GM23338 (cell line): ENCODE measurements around the gene KIAA1549. TPM values are rescaled to one million over a fixed set of nuclear protein-coding genes. Genes with fewer than 3 reads are reported as not detected.

Source experiments
- ATAC-seq: fragments of 200-7000 bp; cut with Tn5 transposase; 3 replicates; pipeline ENCODE4 v1.9.1; 2020
- DNase-seq: peaks from one replicate; pipeline ENCODE4 v3.0.0-alpha.2; 2015; ENCODE audit warnings: low spot score
- H2AFZ ChIP-seq: fragments of 200-600 bp; sonication (generic); 2 replicates; pipeline ENCODE4 v1.8.0; 2016; ENCODE audit warnings: antibody characterized with exemption, mild to moderate bottlenecking, moderate library complexity
- H3F3A ChIP-seq: fragments of 200-600 bp; sonication (generic); replicated peaks from 2 replicates; pipeline ENCODE4 v1.8.0; 2017; ENCODE audit warnings: antibody characterized with exemption, mixed run types, low read depth
- H3K27ac ChIP-seq: fragments of 200-600 bp; sonication (generic); 2 replicates; pipeline ENCODE4 v1.6.1; 2016; ENCODE audit warnings: low read depth
- H3K27me3 ChIP-seq: fragments of 200-600 bp; sonication (generic); 2 replicates; pipeline ENCODE4 v1.8.0; 2016; ENCODE audit warnings: mild to moderate bottlenecking, mixed run types, moderate library complexity; ENCODE audit not compliant: insufficient read depth
- H3K36me3 ChIP-seq: fragments of 200-600 bp; sonication (generic); 2 replicates; pipeline ENCODE4 v1.8.0; 2016; ENCODE audit warnings: mild to moderate bottlenecking; ENCODE audit not compliant: insufficient read depth
- H3K4me1 ChIP-seq: fragments of 200-600 bp; sonication (generic); 2 replicates; pipeline ENCODE4 v1.8.0; 2016; ENCODE audit warnings: mild to moderate bottlenecking, moderate library complexity; ENCODE audit not compliant: insufficient read depth
- H3K4me2 ChIP-seq: fragments of 200-600 bp; sonication (generic); 2 replicates; pipeline ENCODE4 v1.7.1; 2017; ENCODE audit warnings: mixed run types
- H3K4me3 ChIP-seq: fragments of 200-600 bp; sonication (generic); 2 replicates; pipeline ENCODE4 v1.6.1; 2016; ENCODE audit warnings: mixed run types
- H3K79me2 ChIP-seq: fragments of 200-600 bp; sonication (generic); replicated peaks from 2 replicates; pipeline ENCODE4 v1.8.0; 2017; ENCODE audit warnings: mild to moderate bottlenecking; ENCODE audit not compliant: insufficient read depth
- H3K9me2 ChIP-seq: fragments of 200-600 bp; sonication (generic); 2 replicates; pipeline ENCODE4 v1.8.0; 2017; ENCODE audit not compliant: insufficient read depth
- H4K20me1 ChIP-seq: fragments of 200-600 bp; sonication (generic); replicated peaks from 2 replicates; pipeline ENCODE4 v1.8.0; 2017; ENCODE audit warnings: mild to moderate bottlenecking; ENCODE audit not compliant: insufficient read depth
- H3K27ac Mint-ChIP-seq: 2 replicates; pipeline ENCODE4 v1.8.0; 2020; ENCODE audit warnings: inconsistent platforms, mild to moderate bottlenecking, moderate library complexity, mixed read lengths
- H3K27me3 Mint-ChIP-seq: 3 replicates; pipeline ENCODE4 v1.8.0; 2022; ENCODE audit warnings: low read depth, mild to moderate bottlenecking, moderate library complexity, mixed read lengths, inconsistent platforms; ENCODE audit not compliant: insufficient read depth, poor library complexity
- H3K36me3 Mint-ChIP-seq: 3 replicates; pipeline ENCODE4 v1.8.0; 2021; ENCODE audit warnings: low read depth, mild to moderate bottlenecking, inconsistent platforms, moderate library complexity, mixed read lengths
- H3K4me1 Mint-ChIP-seq: 3 replicates; pipeline ENCODE4 v1.8.0; 2020; ENCODE audit warnings: mild to moderate bottlenecking, inconsistent platforms, mixed read lengths
- H3K4me3 Mint-ChIP-seq: 3 replicates; pipeline ENCODE4 v1.8.0; 2021; ENCODE audit warnings: moderate library complexity, mild to moderate bottlenecking, inconsistent platforms, mixed read lengths
- H3K9me3 Mint-ChIP-seq: 3 replicates; pipeline ENCODE4 v1.8.0; 2020; ENCODE audit warnings: moderate library complexity, mild to moderate bottlenecking, inconsistent platforms, mixed read lengths
- CREB1 ChIP-seq: fragments of 250-450 bp; sonication (Bioruptor Pico); IDR thresholded peaks from 2 replicates; pipeline ENCODE4 v1.5.0; 2020; ENCODE audit warnings: low read depth, mild to moderate bottlenecking, moderate library complexity
- CTCF ChIP-seq, 2 experiments: fragments of 200-600 bp in 1 of 2; sonication (generic) in 1 of 2; conservative IDR thresholded peaks; 2 replicates each; pipeline versions ENCODE4 v1.5.1 to v1.6.1; 2016 to 2017; ENCODE audit warnings: antibody characterized with exemption in 2 of 2, low read depth in 2 of 2, mild to moderate bottlenecking in 2 of 2, moderate library complexity in 1 of 2
- ETS1 ChIP-seq: IDR thresholded peaks from 2 replicates; pipeline ENCODE4 v1.6.1; 2016; ENCODE audit warnings: antibody characterized with exemption
- EZH2 ChIP-seq: fragments of 200-600 bp; sonication (generic); IDR thresholded peaks from one replicate; pipeline ENCODE4 v1.8.0; 2017; ENCODE audit warnings: antibody characterized with exemption, mild to moderate bottlenecking, low read depth; ENCODE audit not compliant: unreplicated experiment
- EZH2phosphoT487 ChIP-seq: fragments of 200-600 bp; sonication (generic); IDR thresholded peaks from one replicate; pipeline ENCODE4 v1.8.1; 2018; ENCODE audit warnings: antibody characterized with exemption; ENCODE audit not compliant: unreplicated experiment
- JUNB ChIP-seq: IDR thresholded peaks from one replicate; pipeline ENCODE4 v1.6.1; 2016; ENCODE audit warnings: antibody characterized with exemption; ENCODE audit not compliant: unreplicated experiment
- NANOG ChIP-seq: IDR thresholded peaks from 2 replicates; pipeline ENCODE4 v1.6.1; 2016; ENCODE audit warnings: antibody characterized with exemption, borderline replicate concordance
- POLR2AphosphoS5 ChIP-seq: IDR thresholded peaks from 2 replicates; pipeline ENCODE4 v1.6.1; 2016; ENCODE audit warnings: antibody characterized with exemption, low read depth
- REST ChIP-seq: IDR thresholded peaks from one replicate; pipeline ENCODE4 v1.6.1; 2018; ENCODE audit warnings: antibody characterized with exemption; ENCODE audit not compliant: unreplicated experiment
- STAT1 ChIP-seq: IDR thresholded peaks from one replicate; pipeline ENCODE4 v1.6.1; 2016; ENCODE audit warnings: antibody characterized with exemption; ENCODE audit not compliant: unreplicated experiment
- ZNF114 ChIP-seq: fragments of 250-450 bp; sonication (Bioruptor Pico); IDR thresholded peaks from 2 replicates; pipeline ENCODE4 v1.5.0; 2020; ENCODE audit warnings: mild to moderate bottlenecking, moderate library complexity
- ZNF331 ChIP-seq: fragments of 250-450 bp; sonication (Bioruptor Pico); IDR thresholded peaks from 2 replicates; pipeline ENCODE4 v1.5.0; 2020; ENCODE audit warnings: low read depth, mild to moderate bottlenecking, moderate library complexity
- ZNF462 ChIP-seq: fragments of 250-450 bp; sonication (Bioruptor Pico); IDR thresholded peaks from 2 replicates; pipeline ENCODE4 v1.5.0; 2020; ENCODE audit warnings: mild to moderate bottlenecking, moderate library complexity
- polyA plus RNA-seq: library from polyadenylated mRNA; unstranded; fragments of >200 nt; fragmentation: Nextera tagmentation; extraction: Ambion mirVana; gene quantifications from 2 replicates; pipeline ENCODE4 v1.2.1, GENCODE V29; 2016
- total RNA-seq: library from RNA; depleted of rRNA; stranded (reverse); fragments of >200 nt; shearing (Covaris generic); gene quantifications from 2 replicates; pipeline ENCODE4 v1.2.3, GENCODE V29; 2014

Gene KIAA1549
- total and polyA plus RNA-seq, 2 experiments from 2014 or later = 3.6 to 13.5 TPM

- Mint-ChIP-seq H3K9me3 (no peaks in the 10 kb centered on the region), H3K4me1 (peaks cover 36% of the 10 kb centered on the region), H3K27ac (no peak overlapping the region), H3K27me3 (peaks cover 5% of the 10 kb centered on the region), H3K36me3 (0 out of 3 replicates have a peak, but pooled peaks cover 2% of the 10 kb centered on the region), H3K4me3 (no peak overlapping the region)
- no peaks in the 10 kb centered on the region for H3K9me2 ChIP-seq
- H4K20me1 ChIP-seq = peaks cover 28% of the 10 kb centered on the region
- H3K27ac ChIP-seq = no peak overlapping the region
- H2AFZ ChIP-seq = no peak overlapping the region
- no peaks in the 10 kb centered on the region for H3K36me3 ChIP-seq
- peaks cover 17% of the 10 kb centered on the region for H3K4me1 ChIP-seq
- H3K79me2 ChIP-seq = peaks cover 58% of the 10 kb centered on the region
- TF ChIP-seq STAT1 = no peak
- TF ChIP-seq ZNF462 (CRISPR knock-in tag) = no peak
- no peak for TF ChIP-seq CTCF (conservative IDR thresholded peaks at IDR 0.05; ENCODE audit: low read depth in 2 of 2)
- TF ChIP-seq CREB1 (CRISPR knock-in tag) = no peak
- TF ChIP-seq POLR2AphosphoS5 = no peak
- no peak for TF ChIP-seq NANOG
- TF ChIP-seq JUNB = no peak
- no peak for TF ChIP-seq EZH2
- no peak for TF ChIP-seq ZNF331 (CRISPR knock-in tag)
- TF ChIP-seq EZH2phosphoT487 = no peak
- TF ChIP-seq ZNF114 (CRISPR knock-in tag) = no peak
- no peak for TF ChIP-seq ETS1
- TF ChIP-seq REST = no peak
- no peak; the same call in 2 of the 3 replicates for ATAC-seq
- H3K27me3 ChIP-seq = no peaks in the 10 kb centered on the region
- H3K4me3 ChIP-seq = no peak overlapping the region
- no peak for DNase-seq
- H3K4me2 ChIP-seq = no peak overlapping the region
- no peaks in the 10 kb centered on the region; the same call in 1 of the 2 replicates for H3F3A ChIP-seq
Observed at GRCh38 chr7:138941545-138941944, 39.6 kb downstream of the KIAA1549 start.
